ENCODE measurements around the gene CST4.

GRCh38 chr20:23646106-23646873 is 42.5 kb downstream of the CST4 start:
- TF ChIP-seq CTCF (IDR thresholded peaks at IDR 0.05) (no peak), EZH2phosphoT487 (IDR thresholded peaks at IDR 0.05) (no peak), EZH2 (IDR thresholded peaks at IDR 0.05) (no peak)

All from neural progenitor cell (in vitro differentiated cells).